Prostate gland (tissue), 2 donors: ENCODE measurements around the gene DYNC1LI1. TPM values are rescaled to one million over a fixed set of nuclear protein-coding genes. Genes with fewer than 3 reads are reported as not detected.
A peak's percentile ranks its signal among the peaks of the same experiment; 100 is the strongest.

ENCODE experiments used
- DNase-seq: peaks from one replicate; pipeline ENCODE4 v3.0.0-alpha.2; 2019; ENCODE audit warnings: low spot score
- H3K27ac ChIP-seq, 2 donors: fragments of 200-600 bp; sonication (generic); 2 replicates each; pipeline ENCODE4 v1.5.1; 2017 to 2019
- H3K27me3 ChIP-seq: fragments of 200-600 bp; sonication (generic); replicated peaks from 2 replicates; pipeline ENCODE4 v1.5.1; 2019; ENCODE audit not compliant: insufficient read depth
- H3K36me3 ChIP-seq, 2 donors: fragments of 200-600 bp; sonication (generic); 1 replicate in 1 of 2; 2 replicates in 1 of 2; pipeline versions ENCODE4 v1.5.1 to v1.8.1; 2017 to 2019
- H3K4me1 ChIP-seq: fragments of 200-600 bp; sonication (generic); replicated peaks from 2 replicates; pipeline ENCODE4 v1.5.1; 2019
- H3K4me3 ChIP-seq, 2 donors: fragments of 200-600 bp; sonication (generic); 2 replicates each; pipeline ENCODE4 v1.5.1; 2017 to 2019
- H3K9me3 ChIP-seq: fragments of 200-600 bp; sonication (generic); 2 replicates; pipeline ENCODE4 v1.5.1; 2017
- POLR2A ChIP-seq: fragments of 450-650 bp; IDR thresholded peaks from one replicate; pipeline ENCODE4 v1.6.1; 2016; ENCODE audit warnings: antibody characterized with exemption, mild to moderate bottlenecking
- POLR2AphosphoS5 ChIP-seq: sonication (generic); formaldehyde crosslinking; IDR thresholded peaks from one replicate; pipeline ENCODE4 v1.6.1; 2017; ENCODE audit warnings: antibody characterized with exemption
- WGBS: methylation state at CpG from one replicate; pipeline ENCODE4 v1.1.5; 2018; 5-methylcytosine and 5-hydroxymethylcytosine counted together
- intact Hi-C: fragments of 100-400 bp; cut with DNase I; formaldehyde crosslinking; loops from one replicate; pipeline ENCODE4 v1.14.2; 2022
- total RNA-seq, 2 donors: library from RNA; depleted of rRNA; stranded (reverse); fragments of >200 nt; gene quantifications; one replicate each; pipeline ENCODE4 v1.1.0, GENCODE V29; 2016
- TF ChIP-seq, protein P1 (sequence below), 4 experiments: fragments of 200-600 bp in 2 of 4; fragments of 450-650 bp in 2 of 4; sonication (generic) in 2 of 4; IDR thresholded peaks; 1 replicate in 3 of 4; 2 replicates in 1 of 4; pipeline ENCODE4 v1.5.1; 2016 to 2019; ENCODE audit warnings: antibody characterized with exemption in 4 of 4, mild to moderate bottlenecking in 2 of 4, moderate library complexity in 2 of 4

DYNC1LI1 gene
- total RNA-seq: 10 to 100 TPM; 30.5 to 43.3 TPM

DNA sequence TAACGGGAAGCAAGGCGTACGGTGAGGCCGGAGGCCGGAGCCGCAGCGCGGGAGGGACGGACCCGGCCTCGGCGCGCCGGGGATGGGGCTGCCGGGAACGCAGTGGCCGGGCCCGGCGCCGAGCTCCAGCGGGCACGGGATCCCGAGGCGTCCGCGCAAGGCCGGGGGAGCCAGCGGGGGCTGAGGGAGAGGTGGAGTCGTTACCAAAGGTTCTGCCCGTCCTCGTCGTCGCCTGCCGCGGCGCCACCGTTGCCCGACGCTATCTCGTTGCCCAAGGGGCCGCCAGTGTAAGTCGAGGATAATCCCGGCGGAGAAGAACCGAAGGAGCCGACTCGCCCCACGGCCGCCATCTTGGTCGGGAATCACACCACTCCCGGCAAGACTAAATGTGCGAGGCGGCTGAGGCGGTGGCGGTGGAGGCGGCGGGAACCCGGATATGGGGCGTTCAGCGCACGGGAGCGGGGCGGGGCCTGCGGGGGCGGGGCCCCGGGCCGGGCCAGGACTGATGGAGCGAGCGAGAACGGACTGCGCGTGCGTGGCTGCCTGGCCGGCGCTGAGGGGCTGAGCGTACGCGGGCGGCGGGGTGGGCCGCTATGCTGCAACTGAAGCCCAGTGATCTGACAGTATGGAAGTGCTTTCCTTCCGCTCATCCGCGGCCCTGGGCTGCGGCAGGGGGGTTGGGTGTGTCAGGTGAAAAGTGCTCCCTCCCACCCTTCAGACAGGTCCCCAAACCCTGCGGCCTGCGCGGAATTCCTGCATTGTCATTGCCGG lies at the start of gene DYNC1LI1:
Gene DYNC1LI1 (minus strand): TSS at position 438 of the 771 bp plus-strand sequence. CDS start 88 bp downstream, at position 350.
- TF ChIP-seq, protein P1, sequence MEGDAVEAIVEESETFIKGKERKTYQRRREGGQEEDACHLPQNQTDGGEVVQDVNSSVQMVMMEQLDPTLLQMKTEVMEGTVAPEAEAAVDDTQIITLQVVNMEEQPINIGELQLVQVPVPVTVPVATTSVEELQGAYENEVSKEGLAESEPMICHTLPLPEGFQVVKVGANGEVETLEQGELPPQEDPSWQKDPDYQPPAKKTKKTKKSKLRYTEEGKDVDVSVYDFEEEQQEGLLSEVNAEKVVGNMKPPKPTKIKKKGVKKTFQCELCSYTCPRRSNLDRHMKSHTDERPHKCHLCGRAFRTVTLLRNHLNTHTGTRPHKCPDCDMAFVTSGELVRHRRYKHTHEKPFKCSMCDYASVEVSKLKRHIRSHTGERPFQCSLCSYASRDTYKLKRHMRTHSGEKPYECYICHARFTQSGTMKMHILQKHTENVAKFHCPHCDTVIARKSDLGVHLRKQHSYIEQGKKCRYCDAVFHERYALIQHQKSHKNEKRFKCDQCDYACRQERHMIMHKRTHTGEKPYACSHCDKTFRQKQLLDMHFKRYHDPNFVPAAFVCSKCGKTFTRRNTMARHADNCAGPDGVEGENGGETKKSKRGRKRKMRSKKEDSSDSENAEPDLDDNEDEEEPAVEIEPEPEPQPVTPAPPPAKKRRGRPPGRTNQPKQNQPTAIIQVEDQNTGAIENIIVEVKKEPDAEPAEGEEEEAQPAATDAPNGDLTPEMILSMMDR (IDR thresholded peaks at IDR 0.05): no peak
- TF ChIP-seq POLR2A: peak; percentile 63
- TF ChIP-seq POLR2AphosphoS5: peak; percentile 39
- Histone ChIP-seq H3K9me3 (no peaks in the 10 kb centered on the region), H3K27me3 (no peaks in the 10 kb centered on the region), H3K27ac (peak within 1 kb of the TSS; percentile 97), H3K4me3 (peak within 1 kb of the TSS; percentile 90 to 91), H3K4me1 (no peaks in the 10 kb centered on the region), H3K36me3 (no peaks in the 10 kb centered on the region)
- peak; percentile 96 for DNase-seq
- WGBS: under 1% methylated on average over 80 of the region's 89 CpGs
- intact Hi-C loops: loop anchor here (5.0 to 10.0 kb wide), 2 partner anchors 68 to 114 kb away; partner anchors contain the start of genes CMTM6 and CNOT10

DNA sequence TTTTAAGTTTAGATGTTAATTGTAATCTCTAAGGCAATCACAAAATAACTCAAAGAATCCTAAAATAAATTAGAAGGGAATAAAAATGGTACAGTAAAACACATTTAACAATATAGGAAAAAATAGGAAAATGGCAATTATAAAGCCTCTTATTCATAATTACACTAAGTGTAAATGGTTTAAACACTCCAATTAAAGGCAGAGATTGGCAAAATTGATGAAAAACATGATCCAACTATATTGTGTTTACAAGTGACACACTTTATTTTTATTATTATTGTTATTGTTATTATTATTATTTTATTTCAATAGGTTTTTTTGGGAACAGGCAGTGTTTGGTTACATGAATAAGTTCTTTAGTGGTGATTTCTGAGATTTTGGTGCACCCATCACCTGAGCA lies 48.7 kb upstream of the DYNC1LI1 start:
- Histone ChIP-seq H3K27ac (no peak overlapping the region), H3K9me3 (no peaks in the 10 kb centered on the region), H3K27me3 (no peaks in the 10 kb centered on the region), H3K4me1 (no peaks in the 10 kb centered on the region), H3K4me3 (no peak overlapping the region), H3K36me3 (no peaks in the 10 kb centered on the region)
- DNase-seq: no peak
- intact Hi-C loops: no loop called here
- TF ChIP-seq POLR2A (no peak), POLR2AphosphoS5 (no peak)
- TF ChIP-seq, protein P1 (IDR thresholded peaks at IDR 0.05): no peak

DNA sequence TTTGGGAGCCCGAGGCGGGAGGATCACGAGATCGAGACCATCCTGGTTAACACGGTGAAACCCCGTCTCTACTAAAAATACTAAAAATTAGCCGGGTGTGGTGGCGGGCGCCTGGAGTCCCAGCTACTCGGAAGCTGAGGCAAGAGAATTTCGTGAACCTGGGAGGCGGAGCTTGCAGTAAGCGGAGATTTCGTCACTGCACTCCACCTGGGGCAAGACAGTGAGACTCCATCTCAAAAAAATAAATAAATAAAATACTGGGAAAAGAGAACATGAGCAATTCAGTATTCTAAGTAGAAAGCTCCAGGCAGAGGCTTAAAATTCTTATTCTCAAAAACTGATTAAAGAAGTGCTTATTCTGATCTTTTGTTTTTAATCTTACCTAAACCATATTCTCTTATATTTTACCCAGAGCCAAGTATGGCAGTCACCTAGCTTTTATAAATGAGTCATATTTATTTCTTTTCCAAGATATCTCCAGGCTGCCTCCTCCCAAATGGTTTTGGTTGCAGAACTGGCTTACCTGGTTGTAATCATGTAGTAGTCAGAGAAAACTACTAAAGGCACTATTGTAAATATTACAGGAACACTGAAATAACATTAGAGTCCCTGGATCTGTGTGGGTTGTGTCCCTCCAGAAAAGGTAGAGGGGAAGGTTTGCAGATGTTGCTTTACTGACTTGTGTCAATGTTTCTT lies 45.8 kb upstream of the DYNC1LI1 start:
- WGBS: 90% methylated on average over 14 of the region's 14 CpGs
- no peaks in the 10 kb centered on the region for H3K36me3 ChIP-seq
- intact Hi-C loops: no loop called here
- peak; percentile 23 for DNase-seq
- no peak overlapping the region for H3K27ac ChIP-seq
- TF ChIP-seq, protein P1 (IDR thresholded peaks at IDR 0.05): no peak
- no peak for TF ChIP-seq POLR2A
- peak; percentile 60 for TF ChIP-seq POLR2AphosphoS5
- H3K27me3 ChIP-seq: no peaks in the 10 kb centered on the region
- H3K4me1 ChIP-seq: no peaks in the 10 kb centered on the region
- no peak overlapping the region for H3K4me3 ChIP-seq
- no peaks in the 10 kb centered on the region for H3K9me3 ChIP-seq

DNA sequence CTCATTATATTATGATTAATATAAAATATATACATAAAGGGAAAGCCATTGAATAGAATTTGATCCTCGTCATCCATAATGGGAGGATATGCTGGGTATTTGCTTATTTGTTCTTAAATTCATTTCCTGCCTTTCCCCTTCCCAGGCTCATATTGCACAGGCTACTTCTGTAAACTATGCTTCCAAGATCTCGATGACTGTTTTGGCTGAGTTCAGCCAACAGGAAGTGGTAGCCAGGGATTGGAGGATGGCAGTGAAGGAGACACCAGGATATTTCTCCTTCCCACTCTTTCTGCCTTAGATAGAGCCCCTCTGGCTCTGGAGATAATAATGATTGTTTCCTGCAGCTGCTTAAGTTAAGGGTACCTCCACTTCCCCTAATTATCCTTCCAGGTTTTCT lies 44.3 kb upstream of the DYNC1LI1 start:
- no peaks in the 10 kb centered on the region for H3K9me3 ChIP-seq
- H3K27me3 ChIP-seq: no peaks in the 10 kb centered on the region
- DNase-seq: no peak
- 16% methylated on average over 2 of the region's 2 CpGs for WGBS
- no peaks in the 10 kb centered on the region for H3K4me1 ChIP-seq
- TF ChIP-seq, protein P1 (IDR thresholded peaks at IDR 0.05): no peak
- TF ChIP-seq POLR2A (no peak), POLR2AphosphoS5 (no peak)
- H3K4me3 ChIP-seq: no peak overlapping the region
- no peak overlapping the region for H3K27ac ChIP-seq
- intact Hi-C loops: no loop called here
- no peaks in the 10 kb centered on the region for H3K36me3 ChIP-seq
